Endodermal cell (in vitro differentiated cells): ENCODE data around the gene PLAAT3. TPM values are rescaled to one million over a fixed set of nuclear protein-coding genes. Genes with fewer than 3 reads are reported as not detected.

Experiments used
- DNase-seq: peaks from one replicate; pipeline ENCODE4 v3.0.0-alpha.2; 2017
- H3K27ac ChIP-seq: 2 replicates; pipeline ENCODE4 v1.5.1; 2013; ENCODE audit warnings: mild to moderate bottlenecking, low read depth, low read length, moderate library complexity
- H3K27me3 ChIP-seq: 2 replicates; pipeline ENCODE4 v1.6.1; 2013; ENCODE audit warnings: mild to moderate bottlenecking, low read length, moderate library complexity; ENCODE audit not compliant: insufficient read depth, control insufficient read depth, poor library complexity, severe bottlenecking
- H3K36me3 ChIP-seq: 2 replicates; pipeline ENCODE4 v1.7.0; 2013; ENCODE audit warnings: mild to moderate bottlenecking, low read length, moderate library complexity; ENCODE audit not compliant: control insufficient read depth, insufficient read depth
- H3K4me1 ChIP-seq: one replicate; pipeline ENCODE4 v1.7.0; 2013; ENCODE audit warnings: low read length; ENCODE audit not compliant: control insufficient read depth, insufficient read depth
- H3K4me3 ChIP-seq: 2 replicates; pipeline ENCODE4 v1.5.1; 2013; ENCODE audit warnings: mild to moderate bottlenecking, low read length, moderate library complexity
- H3K9ac ChIP-seq: 2 replicates; pipeline ENCODE4 v1.6.1; 2013; ENCODE audit warnings: mild to moderate bottlenecking, low read length, moderate library complexity; ENCODE audit not compliant: poor library complexity, severe bottlenecking; ENCODE audit errors: extremely low read depth
- H3K9me3 ChIP-seq: 2 replicates; pipeline ENCODE4 v1.6.1; 2013; ENCODE audit warnings: mild to moderate bottlenecking, low read length, moderate library complexity; ENCODE audit not compliant: control insufficient read depth
- H3K27ac Mint-ChIP-seq: 2 replicates; pipeline ENCODE4 v1.8.0; 2020; ENCODE audit warnings: mixed read lengths
- H3K27me3 Mint-ChIP-seq: 2 replicates; pipeline ENCODE4 v1.8.0; 2021; ENCODE audit warnings: mild to moderate bottlenecking, mixed read lengths; ENCODE audit not compliant: insufficient read depth
- H3K36me3 Mint-ChIP-seq: 2 replicates; pipeline ENCODE4 v1.8.0; 2020; ENCODE audit warnings: low read depth, mixed read lengths
- H3K4me1 Mint-ChIP-seq: 2 replicates; pipeline ENCODE4 v1.8.0; 2020; ENCODE audit warnings: mixed read lengths
- H3K4me3 Mint-ChIP-seq: 2 replicates; pipeline ENCODE4 v1.8.0; 2020; ENCODE audit warnings: mild to moderate bottlenecking, moderate library complexity, mixed read lengths
- H3K9me3 Mint-ChIP-seq: 2 replicates; pipeline ENCODE4 v1.8.0; 2020; ENCODE audit warnings: mild to moderate bottlenecking, mixed read lengths
- WGBS, 2 experiments: methylation state at CpG; one replicate each; pipeline versions ENCODE4 v1.1.5 to v1.1.7; 2013; ENCODE audit warnings: missing lambda C conversion rate in 2 of 2, mixed read lengths in 1 of 2; ENCODE audit not compliant: insufficient coverage in 1 of 2, insufficient read length in 1 of 2; 5-methylcytosine and 5-hydroxymethylcytosine counted together
- total RNA-seq, 2 donors: library from RNA; stranded (reverse); fragmentation: NEBNext Ultra II Directional in 1 of 2; extraction: Animal tissue kit (Norgen Biotek cat#: 25700) in 1 of 2; gene quantifications; 2 replicates in 1 of 2; 3 replicates in 1 of 2; pipeline ENCODE4 v1.2.1, GENCODE V29; 2021
- TF ChIP-seq, protein P1 (sequence below): fragments of 200-600 bp; sonication (generic); conservative IDR thresholded peaks from 2 replicates; pipeline ENCODE4 v1.5.0; 2021; ENCODE audit warnings: antibody characterized with exemption, mild to moderate bottlenecking

The PLAAT3 gene
- total RNA-seq, 2 donors from 2014 or later, result 33.5 to 45.9 TPM

DNA sequence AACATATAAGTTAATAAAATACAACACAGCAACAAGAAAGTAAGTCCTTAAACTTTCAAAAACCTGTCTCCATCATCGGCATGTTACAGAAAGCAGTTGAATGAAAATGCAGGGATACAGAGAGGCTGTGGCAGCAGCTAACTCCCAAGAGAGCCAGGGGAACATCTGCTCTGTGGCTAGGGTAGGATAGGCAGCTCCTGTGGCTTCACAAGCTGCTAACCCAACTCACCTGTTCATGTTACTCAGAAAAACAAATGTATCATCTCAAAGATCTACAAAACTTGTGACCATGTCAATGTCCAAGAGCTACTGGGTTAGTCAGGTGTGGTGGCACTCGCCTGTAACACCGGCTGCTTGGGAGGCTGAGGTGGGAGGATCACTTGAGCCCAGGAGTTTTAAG lies 15.2 kb upstream of the PLAAT3 start:
- 93 to 100% methylated on average over 2 to 3 of the region's 3 CpGs for WGBS, 2 experiments
- Histone ChIP-seq H3K27me3 (no peaks in the 10 kb centered on the region), H3K4me1 (no peaks in the 10 kb centered on the region), H3K9ac (no peak overlapping the region), H3K4me3 (no peak overlapping the region), H3K27ac (no peak overlapping the region), H3K36me3 (peaks cover 43% of the 10 kb centered on the region), H3K9me3 (no peaks in the 10 kb centered on the region)
- H3K9me3 Mint-ChIP-seq, result no peaks in the 10 kb centered on the region
- no peak overlapping the region for H3K4me3 Mint-ChIP-seq
- TF ChIP-seq, protein P1, sequence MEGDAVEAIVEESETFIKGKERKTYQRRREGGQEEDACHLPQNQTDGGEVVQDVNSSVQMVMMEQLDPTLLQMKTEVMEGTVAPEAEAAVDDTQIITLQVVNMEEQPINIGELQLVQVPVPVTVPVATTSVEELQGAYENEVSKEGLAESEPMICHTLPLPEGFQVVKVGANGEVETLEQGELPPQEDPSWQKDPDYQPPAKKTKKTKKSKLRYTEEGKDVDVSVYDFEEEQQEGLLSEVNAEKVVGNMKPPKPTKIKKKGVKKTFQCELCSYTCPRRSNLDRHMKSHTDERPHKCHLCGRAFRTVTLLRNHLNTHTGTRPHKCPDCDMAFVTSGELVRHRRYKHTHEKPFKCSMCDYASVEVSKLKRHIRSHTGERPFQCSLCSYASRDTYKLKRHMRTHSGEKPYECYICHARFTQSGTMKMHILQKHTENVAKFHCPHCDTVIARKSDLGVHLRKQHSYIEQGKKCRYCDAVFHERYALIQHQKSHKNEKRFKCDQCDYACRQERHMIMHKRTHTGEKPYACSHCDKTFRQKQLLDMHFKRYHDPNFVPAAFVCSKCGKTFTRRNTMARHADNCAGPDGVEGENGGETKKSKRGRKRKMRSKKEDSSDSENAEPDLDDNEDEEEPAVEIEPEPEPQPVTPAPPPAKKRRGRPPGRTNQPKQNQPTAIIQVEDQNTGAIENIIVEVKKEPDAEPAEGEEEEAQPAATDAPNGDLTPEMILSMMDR, result no peak
- peak; percentile 16 for DNase-seq
- peaks cover 5% of the 10 kb centered on the region for H3K4me1 Mint-ChIP-seq
- no peak overlapping the region for H3K27ac Mint-ChIP-seq
- H3K36me3 Mint-ChIP-seq, result peaks cover 39% of the 10 kb centered on the region
- H3K27me3 Mint-ChIP-seq, result no peaks in the 10 kb centered on the region

- WGBS, 2 experiments, result 86 to 92% methylated on average over 7 of the region's 7 CpGs
- Mint-ChIP-seq H3K4me3 (no peak overlapping the region), H3K27me3 (no peaks in the 10 kb centered on the region), H3K27ac (peak overlapping the region; percentile 7), H3K36me3 (peaks cover under 1% of the 10 kb centered on the region), H3K4me1 (peaks cover 8% of the 10 kb centered on the region), H3K9me3 (no peaks in the 10 kb centered on the region)
- no peak overlapping the region for H3K9ac ChIP-seq
- TF ChIP-seq, protein P1, result no peak
- no peaks in the 10 kb centered on the region for H3K9me3 ChIP-seq
- no peaks in the 10 kb centered on the region for H3K4me1 ChIP-seq
- no peak overlapping the region for H3K27ac ChIP-seq
- H3K36me3 ChIP-seq, result peaks cover under 1% of the 10 kb centered on the region
- H3K27me3 ChIP-seq, result no peaks in the 10 kb centered on the region
- no peak for DNase-seq
- H3K4me3 ChIP-seq, result no peak overlapping the region
Observed at GRCh38 chr11:63623513-63624140, 9.4 kb upstream of the PLAAT3 start.

DNA sequence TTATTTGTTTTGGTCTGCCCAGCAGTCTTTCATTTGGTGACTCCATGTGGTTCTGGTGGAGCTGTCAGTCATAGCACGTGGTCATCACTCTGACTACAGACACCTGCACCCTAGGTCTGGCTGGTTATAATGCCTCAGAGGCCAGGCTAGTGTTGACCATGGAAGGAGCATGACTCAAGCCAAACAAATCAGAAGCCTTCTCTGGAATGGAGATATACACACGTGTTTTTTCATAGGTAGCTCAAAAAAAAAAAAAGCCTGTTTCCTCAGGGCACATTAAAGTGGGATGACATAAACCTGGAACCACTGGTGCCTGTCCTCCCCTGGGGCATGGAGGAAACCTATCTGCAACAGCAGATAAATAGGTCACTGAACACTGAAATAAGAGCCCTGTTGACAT lies 8.1 kb upstream of the PLAAT3 start:
- peaks cover 8% of the 10 kb centered on the region for H3K4me1 Mint-ChIP-seq
- no peak overlapping the region for H3K27ac Mint-ChIP-seq
- H3K27me3 Mint-ChIP-seq, result no peaks in the 10 kb centered on the region
- no peaks in the 10 kb centered on the region for H3K36me3 Mint-ChIP-seq
- Histone ChIP-seq H3K36me3 (no peaks in the 10 kb centered on the region), H3K27me3 (no peaks in the 10 kb centered on the region), H3K9me3 (no peaks in the 10 kb centered on the region), H3K27ac (no peak overlapping the region), H3K9ac (no peak overlapping the region), H3K4me3 (no peak overlapping the region), H3K4me1 (no peaks in the 10 kb centered on the region)
- H3K9me3 Mint-ChIP-seq, result no peaks in the 10 kb centered on the region
- DNase-seq, result no peak
- TF ChIP-seq, protein P1, result no peak
- no peak overlapping the region for H3K4me3 Mint-ChIP-seq
- WGBS, 2 experiments, result 85 to 88% methylated on average over 1 to 2 of the region's 2 CpGs
